GM23338 (cell line): Measurements from ENCODE around the gene MYO1D. TPM values are rescaled to one million over a fixed set of nuclear protein-coding genes. Genes with fewer than 3 reads are reported as not detected.

Experiments
- ATAC-seq: fragments of 200-7000 bp; cut with Tn5 transposase; 3 replicates; pipeline ENCODE4 v1.9.1; 2020
- DNase-seq: peaks from one replicate; pipeline ENCODE4 v3.0.0-alpha.2; 2015; ENCODE audit warnings: low spot score
- H2AFZ ChIP-seq: fragments of 200-600 bp; sonication (generic); 2 replicates; pipeline ENCODE4 v1.8.0; 2016; ENCODE audit warnings: antibody characterized with exemption, mild to moderate bottlenecking, moderate library complexity
- H3F3A ChIP-seq: fragments of 200-600 bp; sonication (generic); replicated peaks from 2 replicates; pipeline ENCODE4 v1.8.0; 2017; ENCODE audit warnings: antibody characterized with exemption, mixed run types, low read depth
- H3K27ac ChIP-seq: fragments of 200-600 bp; sonication (generic); 2 replicates; pipeline ENCODE4 v1.6.1; 2016; ENCODE audit warnings: low read depth
- H3K27me3 ChIP-seq: fragments of 200-600 bp; sonication (generic); 2 replicates; pipeline ENCODE4 v1.8.0; 2016; ENCODE audit warnings: mild to moderate bottlenecking, mixed run types, moderate library complexity; ENCODE audit not compliant: insufficient read depth
- H3K36me3 ChIP-seq: fragments of 200-600 bp; sonication (generic); 2 replicates; pipeline ENCODE4 v1.8.0; 2016; ENCODE audit warnings: mild to moderate bottlenecking; ENCODE audit not compliant: insufficient read depth
- H3K4me1 ChIP-seq: fragments of 200-600 bp; sonication (generic); 2 replicates; pipeline ENCODE4 v1.8.0; 2016; ENCODE audit warnings: mild to moderate bottlenecking, moderate library complexity; ENCODE audit not compliant: insufficient read depth
- H3K4me2 ChIP-seq: fragments of 200-600 bp; sonication (generic); 2 replicates; pipeline ENCODE4 v1.7.1; 2017; ENCODE audit warnings: mixed run types
- H3K4me3 ChIP-seq: fragments of 200-600 bp; sonication (generic); 2 replicates; pipeline ENCODE4 v1.6.1; 2016; ENCODE audit warnings: mixed run types
- H3K79me2 ChIP-seq: fragments of 200-600 bp; sonication (generic); replicated peaks from 2 replicates; pipeline ENCODE4 v1.8.0; 2017; ENCODE audit warnings: mild to moderate bottlenecking; ENCODE audit not compliant: insufficient read depth
- H3K9me2 ChIP-seq: fragments of 200-600 bp; sonication (generic); 2 replicates; pipeline ENCODE4 v1.8.0; 2017; ENCODE audit not compliant: insufficient read depth
- H4K20me1 ChIP-seq: fragments of 200-600 bp; sonication (generic); replicated peaks from 2 replicates; pipeline ENCODE4 v1.8.0; 2017; ENCODE audit warnings: mild to moderate bottlenecking; ENCODE audit not compliant: insufficient read depth
- H3K27ac Mint-ChIP-seq: 2 replicates; pipeline ENCODE4 v1.8.0; 2020; ENCODE audit warnings: inconsistent platforms, mild to moderate bottlenecking, moderate library complexity, mixed read lengths
- H3K27me3 Mint-ChIP-seq: 3 replicates; pipeline ENCODE4 v1.8.0; 2022; ENCODE audit warnings: low read depth, mild to moderate bottlenecking, moderate library complexity, mixed read lengths, inconsistent platforms; ENCODE audit not compliant: insufficient read depth, poor library complexity
- H3K36me3 Mint-ChIP-seq: 3 replicates; pipeline ENCODE4 v1.8.0; 2021; ENCODE audit warnings: low read depth, mild to moderate bottlenecking, inconsistent platforms, moderate library complexity, mixed read lengths
- H3K4me1 Mint-ChIP-seq: 3 replicates; pipeline ENCODE4 v1.8.0; 2020; ENCODE audit warnings: mild to moderate bottlenecking, inconsistent platforms, mixed read lengths
- H3K4me3 Mint-ChIP-seq: 3 replicates; pipeline ENCODE4 v1.8.0; 2021; ENCODE audit warnings: moderate library complexity, mild to moderate bottlenecking, inconsistent platforms, mixed read lengths
- H3K9me3 Mint-ChIP-seq: 3 replicates; pipeline ENCODE4 v1.8.0; 2020; ENCODE audit warnings: moderate library complexity, mild to moderate bottlenecking, inconsistent platforms, mixed read lengths
- CREB1 ChIP-seq: fragments of 250-450 bp; sonication (Bioruptor Pico); IDR thresholded peaks from 2 replicates; pipeline ENCODE4 v1.5.0; 2020; ENCODE audit warnings: low read depth, mild to moderate bottlenecking, moderate library complexity
- CTCF ChIP-seq, 2 experiments: fragments of 200-600 bp in 1 of 2; sonication (generic) in 1 of 2; conservative IDR thresholded peaks; 2 replicates each; pipeline versions ENCODE4 v1.5.1 to v1.6.1; 2016 to 2017; ENCODE audit warnings: antibody characterized with exemption in 2 of 2, low read depth in 2 of 2, mild to moderate bottlenecking in 2 of 2, moderate library complexity in 1 of 2
- ETS1 ChIP-seq: IDR thresholded peaks from 2 replicates; pipeline ENCODE4 v1.6.1; 2016; ENCODE audit warnings: antibody characterized with exemption
- EZH2 ChIP-seq: fragments of 200-600 bp; sonication (generic); IDR thresholded peaks from one replicate; pipeline ENCODE4 v1.8.0; 2017; ENCODE audit warnings: antibody characterized with exemption, mild to moderate bottlenecking, low read depth; ENCODE audit not compliant: unreplicated experiment
- EZH2phosphoT487 ChIP-seq: fragments of 200-600 bp; sonication (generic); IDR thresholded peaks from one replicate; pipeline ENCODE4 v1.8.1; 2018; ENCODE audit warnings: antibody characterized with exemption; ENCODE audit not compliant: unreplicated experiment
- JUNB ChIP-seq: IDR thresholded peaks from one replicate; pipeline ENCODE4 v1.6.1; 2016; ENCODE audit warnings: antibody characterized with exemption; ENCODE audit not compliant: unreplicated experiment
- NANOG ChIP-seq: IDR thresholded peaks from 2 replicates; pipeline ENCODE4 v1.6.1; 2016; ENCODE audit warnings: antibody characterized with exemption, borderline replicate concordance
- POLR2AphosphoS5 ChIP-seq: IDR thresholded peaks from 2 replicates; pipeline ENCODE4 v1.6.1; 2016; ENCODE audit warnings: antibody characterized with exemption, low read depth
- REST ChIP-seq: IDR thresholded peaks from one replicate; pipeline ENCODE4 v1.6.1; 2018; ENCODE audit warnings: antibody characterized with exemption; ENCODE audit not compliant: unreplicated experiment
- STAT1 ChIP-seq: IDR thresholded peaks from one replicate; pipeline ENCODE4 v1.6.1; 2016; ENCODE audit warnings: antibody characterized with exemption; ENCODE audit not compliant: unreplicated experiment
- ZNF114 ChIP-seq: fragments of 250-450 bp; sonication (Bioruptor Pico); IDR thresholded peaks from 2 replicates; pipeline ENCODE4 v1.5.0; 2020; ENCODE audit warnings: mild to moderate bottlenecking, moderate library complexity
- ZNF331 ChIP-seq: fragments of 250-450 bp; sonication (Bioruptor Pico); IDR thresholded peaks from 2 replicates; pipeline ENCODE4 v1.5.0; 2020; ENCODE audit warnings: low read depth, mild to moderate bottlenecking, moderate library complexity
- polyA plus RNA-seq: library from polyadenylated mRNA; unstranded; fragments of >200 nt; fragmentation: Nextera tagmentation; extraction: Ambion mirVana; gene quantifications from 2 replicates; pipeline ENCODE4 v1.2.1, GENCODE V29; 2016
- total RNA-seq: library from RNA; depleted of rRNA; stranded (reverse); fragments of >200 nt; shearing (Covaris generic); gene quantifications from 2 replicates; pipeline ENCODE4 v1.2.3, GENCODE V29; 2014

Gene MYO1D
- total and polyA plus RNA-seq, 2 experiments from 2014 or later = 8.6 to 28.6 TPM

- Histone ChIP-seq H3K27me3 (no peaks in the 10 kb centered on the region), H3F3A (no peaks in the 10 kb centered on the region), H3K79me2 (no peaks in the 10 kb centered on the region), H3K27ac (no peak overlapping the region), H4K20me1 (no peaks in the 10 kb centered on the region), H2AFZ (no peak overlapping the region), H3K4me1 (no peaks in the 10 kb centered on the region), H3K36me3 (no peaks in the 10 kb centered on the region), H3K4me3 (no peak overlapping the region), H3K9me2 (no peaks in the 10 kb centered on the region), H3K4me2 (no peak overlapping the region)
- H3K27me3 Mint-ChIP-seq = peaks cover 3% of the 10 kb centered on the region
- no peak for TF ChIP-seq STAT1
- no peak for TF ChIP-seq EZH2
- H3K27ac Mint-ChIP-seq = no peak overlapping the region
- no peak overlapping the region for H3K4me3 Mint-ChIP-seq
- peaks cover 10% of the 10 kb centered on the region; the same call in 2 of the 3 replicates for H3K36me3 Mint-ChIP-seq
- no peak for DNase-seq
- peaks cover 18% of the 10 kb centered on the region for H3K4me1 Mint-ChIP-seq
- peaks cover 4% of the 10 kb centered on the region; the same call in 2 of the 3 replicates for H3K9me3 Mint-ChIP-seq
- ATAC-seq = no peak
Measured at GRCh38 chr17:32777436-32777835, 99.5 kb downstream of the MYO1D start.

- H3K79me2 ChIP-seq = no peaks in the 10 kb centered on the region
- Mint-ChIP-seq H3K4me1 (peaks cover 14% of the 10 kb centered on the region), H3K27ac (no peak overlapping the region), H3K9me3 (peaks cover 4% of the 10 kb centered on the region; the same call in 2 of the 3 replicates), H3K36me3 (peaks cover 10% of the 10 kb centered on the region; the same call in 2 of the 3 replicates), H3K4me3 (0 out of 3 replicates have a peak overlapping the region, but pooled peaks have one; percentile 4), H3K27me3 (peaks cover 3% of the 10 kb centered on the region)
- no peak overlapping the region for H3K4me2 ChIP-seq
- H3K4me1 ChIP-seq = no peaks in the 10 kb centered on the region
- ATAC-seq (no peak), DNase-seq (no peak)
- TF ChIP-seq ZNF114 (CRISPR knock-in tag) (no peak), EZH2 (no peak)
- H3K4me3 ChIP-seq = no peak overlapping the region
- no peaks in the 10 kb centered on the region for H3F3A ChIP-seq
- no peak overlapping the region for H3K27ac ChIP-seq
- no peaks in the 10 kb centered on the region for H3K9me2 ChIP-seq
- no peaks in the 10 kb centered on the region for H3K36me3 ChIP-seq
- no peak overlapping the region for H2AFZ ChIP-seq
- H3K27me3 ChIP-seq = no peaks in the 10 kb centered on the region
- H4K20me1 ChIP-seq = no peaks in the 10 kb centered on the region
Measured at GRCh38 chr17:32774695-32775084, 102.2 kb downstream of the MYO1D start.

- DNase-seq (peak; percentile 65), ATAC-seq (peak; percentile 59)
- 0 out of 3 replicates have a peak overlapping the region, but pooled peaks have one; percentile 4 for H3K4me3 Mint-ChIP-seq
- H2AFZ ChIP-seq = no peak overlapping the region
- peaks cover 3% of the 10 kb centered on the region for H3K27me3 Mint-ChIP-seq
- peaks cover 4% of the 10 kb centered on the region; the same call in 2 of the 3 replicates for H3K9me3 Mint-ChIP-seq
- no peaks in the 10 kb centered on the region for H3K79me2 ChIP-seq
- no peaks in the 10 kb centered on the region for H3F3A ChIP-seq
- no peaks in the 10 kb centered on the region for H3K4me1 ChIP-seq
- H3K27me3 ChIP-seq = no peaks in the 10 kb centered on the region
- 0 out of 2 replicates have a peak overlapping the region, but pooled peaks have one; percentile 30 for H3K4me2 ChIP-seq
- H3K4me3 ChIP-seq = no peak overlapping the region
- H3K36me3 ChIP-seq = no peaks in the 10 kb centered on the region
- no peaks in the 10 kb centered on the region for H3K9me2 ChIP-seq
- peaks cover 14% of the 10 kb centered on the region for H3K4me1 Mint-ChIP-seq
- H3K27ac Mint-ChIP-seq = 0 out of 2 replicates have a peak overlapping the region, but pooled peaks have one; percentile 6
- H3K36me3 Mint-ChIP-seq = peaks cover 10% of the 10 kb centered on the region; the same call in 2 of the 3 replicates
- H4K20me1 ChIP-seq = no peaks in the 10 kb centered on the region; the same call in 1 of the 2 replicates
- no peak overlapping the region; the same call in 1 of the 2 replicates for H3K27ac ChIP-seq
- no peak for TF ChIP-seq ETS1
- TF ChIP-seq JUNB = no peak
- no peak for TF ChIP-seq NANOG
- no peak for TF ChIP-seq EZH2
- TF ChIP-seq ZNF331 = no peak
- no peak for TF ChIP-seq REST
- TF ChIP-seq POLR2AphosphoS5 = no peak
- TF ChIP-seq EZH2phosphoT487 = no peak
- no peak for TF ChIP-seq STAT1
- TF ChIP-seq CREB1 (CRISPR knock-in tag) = no peak
- no peak for TF ChIP-seq CTCF (conservative IDR thresholded peaks at IDR 0.05; ENCODE audit: low read depth in 2 of 2)
Measured at GRCh38 chr17:32773856-32774694, 102.8 kb downstream of the MYO1D start.
